GM12874 (cell line): ENCODE measurements around the gene FICD.

ENCODE experiments used
- CTCF ChIP-seq: IDR thresholded peaks from 2 replicates; pipeline ENCODE4 v1.5.1; 2011; ENCODE audit warnings: low read depth, mild to moderate bottlenecking, control low read depth, low read length, moderate library complexity; ENCODE audit not compliant: insufficient read depth

Gene FICD

GRCh38 chr12:108514973-108515814, at the start of gene FICD:
Gene FICD, plus strand, starts transcription at chr12:108515277. Its CDS starts 1,696 bp downstream, at chr12:108516973.
- TF ChIP-seq CTCF, result no peak

GRCh38 chr12:108465417-108465816, 49.7 kb upstream of the FICD start:
- TF ChIP-seq CTCF, result no peak

- TF ChIP-seq CTCF, result no peak
Observed at GRCh38 chr12:108468196-108468968, 46.7 kb upstream of the FICD start.

GRCh38 chr12:108473400-108474055, 41.5 kb upstream of the FICD start:
- TF ChIP-seq CTCF, result no peak

- no peak for TF ChIP-seq CTCF
Observed at GRCh38 chr12:108475396-108475795, 39.7 kb upstream of the FICD start.

GRCh38 chr12:108477055-108477880, 37.8 kb upstream of the FICD start:
- TF ChIP-seq CTCF, result no peak
